GM21526 (cell line): ENCODE measurements around the gene PSMB10.
A peak's percentile ranks its signal among the peaks of the same experiment; 100 is the strongest.
"Not testable (repeated sequence)": the region's sequence is repeated elsewhere in the genome, so short reads cannot be mapped to it uniquely, and the experiment has no call there.

ENCODE experiments used
- ATAC-seq: cut with Tn5 transposase; IDR thresholded peaks from one replicate; pipeline ENCODE4 v1.9.1; 2021; ENCODE audit warnings: moderate library complexity; ENCODE audit not compliant: unreplicated experiment, low FRiP score

Gene PSMB10

GRCh38 chr16:67943256-67943618, 6.6 kb upstream of the PSMB10 start:
- ATAC-seq: no peak

GRCh38 chr16:67942510-67943255, 6.0 kb upstream of the PSMB10 start:
- ATAC-seq: no peak

DNA sequence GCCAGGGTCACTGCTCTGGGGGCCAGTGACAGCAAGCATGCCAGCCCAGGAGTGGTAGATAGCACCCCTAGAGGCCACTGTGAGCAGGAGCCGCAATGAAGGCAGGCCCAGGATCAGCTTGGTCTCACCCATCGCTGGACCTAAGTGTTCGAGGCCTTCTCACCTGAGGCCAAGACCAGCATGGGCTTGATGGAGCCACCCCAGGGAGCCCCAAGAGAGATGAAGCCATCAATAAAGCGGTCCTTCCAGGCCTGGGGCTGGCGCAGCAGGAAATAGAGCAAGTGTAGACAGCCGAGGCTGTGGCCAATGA, 5.5 kb upstream of the PSMB10 start:
- ATAC-seq: no peak

DNA sequence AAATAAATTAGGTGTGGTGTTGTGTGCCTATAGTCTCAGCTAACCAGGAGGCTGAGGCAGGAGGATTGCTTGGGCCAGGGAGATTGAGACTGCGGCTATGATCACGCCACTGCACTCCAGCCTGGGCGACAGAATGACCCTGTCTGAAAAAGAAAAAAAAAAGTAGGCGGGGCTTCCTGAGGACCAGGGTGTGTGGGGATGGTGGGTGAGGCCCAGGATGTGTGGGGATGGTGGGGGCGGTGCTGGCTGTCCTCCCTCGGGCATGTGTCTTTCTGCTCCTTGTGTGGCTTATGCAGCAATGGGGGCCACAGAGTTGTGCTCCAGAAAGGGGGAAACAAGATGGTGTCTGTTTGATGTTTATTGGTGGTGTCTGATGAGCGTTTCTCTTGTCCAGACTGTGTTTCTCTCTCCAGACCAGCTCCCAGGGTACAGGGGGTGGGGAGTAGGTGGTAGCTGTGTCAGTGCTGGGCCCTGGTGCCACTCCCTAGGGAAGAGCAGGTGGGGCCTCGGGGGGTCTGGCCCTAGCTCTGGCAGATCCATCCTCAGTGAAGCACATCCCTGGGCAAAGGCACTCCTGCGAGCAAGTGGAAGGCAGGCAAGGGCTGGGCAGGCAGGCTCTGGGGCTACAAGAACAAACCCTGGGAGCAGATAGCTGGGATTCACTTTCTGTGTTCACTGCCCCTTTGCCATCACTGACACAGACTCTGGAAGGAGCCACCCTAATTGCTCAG, 5.0 kb upstream of the PSMB10 start:
- no peak for ATAC-seq

DNA sequence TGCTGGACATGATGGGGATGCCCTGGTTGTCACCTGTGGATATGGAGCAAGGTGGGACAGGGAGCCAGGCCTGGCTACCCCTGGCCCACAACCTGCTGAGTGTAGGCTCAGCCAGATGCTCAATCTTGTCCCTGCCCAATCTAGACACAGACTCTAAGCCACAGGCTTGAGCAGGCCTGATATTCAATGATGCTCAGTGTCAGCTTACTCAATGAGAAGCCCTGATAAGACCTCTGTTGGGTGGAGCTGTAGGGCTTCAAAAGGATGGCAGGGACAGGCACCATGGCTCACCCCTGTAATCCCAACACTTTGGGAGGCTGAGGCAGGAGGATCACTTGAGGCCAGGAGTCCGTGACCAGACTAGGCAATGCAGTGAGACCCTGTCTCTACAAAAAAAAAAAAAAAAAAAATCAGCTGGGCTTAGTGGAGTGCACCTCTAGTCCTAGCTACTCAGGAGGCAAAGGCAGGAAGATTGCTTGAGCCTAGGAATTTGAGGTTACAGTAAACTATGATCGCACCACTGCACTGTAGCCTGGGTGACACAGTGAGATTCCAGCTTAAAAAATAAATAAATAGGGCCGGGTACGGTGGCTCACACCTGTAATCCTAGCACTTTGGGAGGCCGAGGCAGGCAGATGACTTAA, 3.9 kb upstream of the PSMB10 start:
- no peak for ATAC-seq

GRCh38 chr16:67939507-67940445, 3.1 kb upstream of the PSMB10 start:
- ATAC-seq: no peak

DNA sequence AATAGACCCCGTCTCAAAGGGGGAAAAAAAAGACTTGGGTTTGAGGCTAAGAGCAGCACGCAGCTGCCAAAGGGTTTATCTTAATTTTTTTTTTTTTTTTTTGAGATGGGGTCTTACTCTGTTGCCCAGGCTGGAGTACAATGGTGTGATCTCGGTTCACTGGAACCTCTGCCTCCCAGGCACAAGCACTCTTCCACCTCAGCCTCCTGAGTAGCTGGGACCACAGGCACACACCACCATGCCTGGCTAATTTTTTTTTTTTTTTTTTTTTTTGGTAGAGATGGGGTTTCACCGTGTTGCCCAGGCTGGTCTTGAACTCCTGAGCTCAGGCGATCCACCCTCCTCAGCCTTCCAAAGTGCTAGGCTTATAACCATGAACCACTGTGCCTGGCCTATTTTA, 1.1 kb upstream of the PSMB10 start:
- ATAC-seq: not testable (repeated sequence)

DNA sequence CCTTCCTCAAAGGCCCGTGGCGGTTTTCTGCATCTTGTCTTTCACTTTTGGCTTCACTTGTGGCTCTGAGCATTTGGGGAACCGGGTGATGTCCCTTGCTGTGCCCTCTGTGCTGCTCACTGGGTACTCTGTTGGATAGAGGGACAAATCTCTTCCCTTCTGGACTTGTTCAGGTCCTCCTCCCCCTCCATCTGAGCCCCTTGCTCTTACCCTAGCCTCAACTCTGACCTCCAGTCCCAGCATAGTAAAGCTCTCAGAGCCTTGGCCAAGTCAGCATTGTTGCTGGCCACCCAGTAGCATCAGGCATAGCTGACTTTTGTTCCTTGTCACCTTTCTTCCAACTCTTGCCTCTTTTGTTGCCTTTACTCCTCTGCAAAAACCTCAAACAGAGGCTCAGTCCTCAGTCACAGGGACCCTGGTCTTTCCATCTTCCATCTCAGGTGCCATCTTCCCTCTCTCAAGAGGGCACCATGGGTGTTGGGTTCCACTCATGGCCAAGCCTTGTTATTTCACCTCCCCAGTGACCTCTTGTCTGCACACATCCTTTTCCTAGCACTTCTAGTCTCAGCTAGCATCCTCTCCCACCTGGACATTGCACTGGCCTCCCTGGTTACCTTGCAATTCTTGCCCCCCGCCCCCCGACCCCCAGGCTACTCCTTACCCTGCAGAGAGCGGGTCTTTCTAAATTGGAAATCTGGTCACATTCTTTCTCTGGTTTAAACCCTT, 393 bp upstream of the PSMB10 start:
- ATAC-seq: peak; percentile 44

DNA sequence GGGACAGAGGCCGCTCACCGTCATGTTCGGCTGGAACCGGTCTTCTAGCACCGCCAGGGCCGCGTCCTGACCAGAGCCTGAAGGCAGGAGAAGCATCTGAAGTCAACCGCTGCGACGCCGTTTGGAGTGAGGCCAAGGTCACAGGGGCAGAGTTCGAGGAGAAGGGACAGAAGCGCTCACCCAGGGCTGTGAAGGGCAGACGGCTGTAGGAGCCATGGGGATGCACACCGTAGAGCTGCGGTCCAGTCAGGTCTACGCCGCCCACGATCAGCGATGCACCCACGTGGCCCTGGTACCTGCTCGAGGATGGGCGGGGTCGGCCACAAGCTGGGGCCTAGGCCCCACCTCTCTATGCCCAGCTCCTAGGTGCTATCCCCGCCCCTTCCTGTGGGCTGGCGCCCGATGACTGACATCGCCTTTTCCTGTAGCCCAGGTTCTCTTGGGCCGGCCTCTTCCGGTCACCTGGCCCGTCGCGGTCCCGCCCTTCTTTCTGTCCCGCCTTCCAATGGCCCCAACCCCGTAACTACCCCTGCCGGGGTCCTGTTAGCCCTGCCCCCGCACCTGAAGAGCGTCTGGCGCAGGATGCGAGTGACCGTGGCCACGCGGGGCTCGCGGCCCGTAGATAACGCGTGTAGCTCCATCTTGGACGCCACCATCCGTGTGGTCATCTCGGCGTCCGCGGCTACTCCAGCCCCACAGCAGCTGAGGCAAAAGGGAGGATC, 1.1 kb downstream of the PSMB10 start:
- peak; percentile 76 for ATAC-seq

- ATAC-seq: no peak
These were observed 1.6 kb downstream of the PSMB10 start for GRCh38 chr16:67935101-67935401.

DNA sequence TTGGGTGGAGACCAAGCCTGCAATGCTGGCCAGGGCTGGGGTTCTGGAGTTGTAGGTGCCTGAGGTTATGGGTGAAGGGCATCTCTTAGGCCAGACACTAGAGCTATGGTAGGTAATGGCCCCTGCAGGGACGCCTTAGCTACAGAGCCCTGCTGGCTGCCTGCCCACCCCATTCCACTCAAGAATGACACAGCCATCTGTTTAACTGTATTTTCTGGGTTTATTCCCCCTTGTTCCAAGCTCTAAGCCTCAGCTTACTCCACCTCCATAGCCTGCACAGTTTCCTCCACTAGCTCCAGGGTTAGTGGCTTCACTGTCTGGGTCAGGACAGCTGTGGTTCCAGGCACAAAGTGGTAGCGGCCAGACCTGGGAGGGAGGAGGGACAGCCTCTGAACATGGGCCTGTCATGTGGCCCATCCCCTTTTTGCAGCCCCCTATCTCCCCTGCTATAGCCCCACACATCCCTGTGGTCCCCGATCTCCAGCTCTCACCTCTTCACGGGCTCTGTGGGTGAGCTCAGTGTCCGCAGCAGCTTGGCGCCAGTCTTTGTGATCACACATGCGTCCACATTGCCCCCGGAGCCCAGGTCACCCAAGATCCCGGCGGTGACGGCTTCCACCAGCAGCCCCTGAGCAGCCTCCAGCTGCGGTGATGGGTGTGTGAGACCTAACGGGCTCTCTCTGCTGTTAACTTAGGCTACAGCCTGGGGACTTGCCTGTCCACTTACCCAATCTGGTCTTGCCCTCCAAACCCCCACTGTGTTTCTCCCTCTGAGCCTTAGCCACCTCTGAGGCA, 2.1 kb downstream of the PSMB10 start:
- no peak for ATAC-seq

GRCh38 chr16:67933805-67934204, 2.8 kb downstream of the PSMB10 start:
- no peak for ATAC-seq

DNA sequence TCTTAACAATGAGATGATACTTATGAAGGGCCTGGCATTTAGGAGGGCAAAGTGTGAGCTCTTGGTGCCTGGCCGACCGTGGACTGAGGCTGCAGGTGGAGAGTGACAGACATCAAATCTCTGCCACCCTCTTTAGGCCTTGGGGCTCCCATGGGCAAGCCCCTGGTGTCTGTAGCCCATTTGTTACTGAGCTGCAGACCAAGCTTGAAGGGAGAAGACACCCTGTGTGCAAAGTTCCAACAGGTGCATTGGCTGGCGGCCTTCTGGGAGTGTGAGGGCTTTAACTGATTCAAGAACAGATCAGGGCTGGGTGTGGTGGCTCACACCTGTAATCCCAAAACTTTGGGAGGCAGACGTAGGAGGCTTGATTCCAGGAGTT, 4.2 kb downstream of the PSMB10 start:
- no peak for ATAC-seq

DNA sequence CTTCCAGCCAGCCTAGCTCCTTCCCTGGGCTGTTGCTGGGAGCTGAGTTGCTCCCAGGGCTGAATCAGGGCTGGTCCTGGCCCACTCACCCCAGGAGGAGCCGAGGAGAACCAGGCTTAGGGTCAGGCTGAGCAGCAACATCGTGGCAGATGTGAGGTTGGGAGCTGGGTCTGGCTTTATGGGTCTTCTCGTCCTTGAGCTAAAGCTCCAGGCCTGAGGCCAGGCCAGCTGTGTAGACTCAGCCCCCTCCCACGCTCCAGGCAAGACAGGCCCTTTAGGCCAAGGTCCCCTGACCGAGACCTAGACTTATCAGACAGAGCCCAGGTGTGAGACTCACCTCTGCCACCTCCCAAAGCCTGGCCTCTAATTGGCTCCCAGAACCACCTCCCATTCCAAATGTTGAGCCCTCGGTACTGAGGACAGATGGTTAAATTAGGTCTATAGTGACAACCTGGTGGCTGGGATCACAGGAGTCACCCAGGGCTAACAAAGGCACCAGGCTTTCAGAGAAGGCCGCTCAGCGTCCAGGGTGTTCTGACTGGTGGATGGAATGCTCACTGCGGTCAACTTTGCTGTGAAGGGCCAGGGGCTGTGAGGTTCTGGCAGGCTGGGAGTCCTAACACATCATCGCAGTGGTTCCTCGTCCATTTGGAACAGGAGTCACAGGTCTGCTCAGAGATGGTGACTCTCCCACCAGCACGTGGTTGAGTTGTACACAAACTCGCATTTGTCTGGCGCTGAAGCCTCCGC, 4.8 kb downstream of the PSMB10 start, which contains the start of gene CTRL:
Gene CTRL (minus strand): TSS at position 151 of the 750 bp plus-strand sequence. CDS start 10 bp downstream, at position 141.
- ATAC-seq: no peak

- no peak for ATAC-seq
These were observed 5.9 kb downstream of the PSMB10 start for GRCh38 chr16:67930678-67931211.

- no peak for ATAC-seq
These were observed 6.5 kb downstream of the PSMB10 start for GRCh38 chr16:67930191-67930590.

GRCh38 chr16:67928561-67929364, 7.9 kb downstream of the PSMB10 start:
- no peak for ATAC-seq
